Keratinocyte (primary cell): Measurements from ENCODE around the gene DAB1. TPM values are rescaled to one million over a fixed set of nuclear protein-coding genes. Genes with fewer than 3 reads are reported as not detected.

Experiments used
- DNase-seq: peaks from one replicate; pipeline ENCODE4 v3.0.0-alpha.2; 2011; ENCODE audit warnings: low read depth, missing footprints, low spot score
- FAIRE-seq: peaks from 2 replicates; lab custom pipeline; 2011; peaks lifted over from hg19 to GRCh38; lab: Jason Lieb, UNC
- H2AFZ ChIP-seq: 2 replicates; pipeline ENCODE4 v1.6.0; 2012; ENCODE audit warnings: low read length, control low read depth, inconsistent platforms; ENCODE audit not compliant: control insufficient read depth
- H3K27ac ChIP-seq: 2 replicates; pipeline ENCODE4 v1.5.1; 2011; ENCODE audit warnings: low read length; ENCODE audit not compliant: control insufficient read depth, insufficient read depth
- H3K27me3 ChIP-seq: 3 replicates; pipeline ENCODE4 v1.6.0; 2011; ENCODE audit warnings: low read length; ENCODE audit not compliant: control insufficient read depth, insufficient read depth; ENCODE audit errors: extremely low read depth
- H3K36me3 ChIP-seq, 2 experiments: 2 replicates in 1 of 2; 3 replicates in 1 of 2; pipeline ENCODE4 v1.5.1; 2011; ENCODE audit warnings: low read length in 2 of 2, mild to moderate bottlenecking in 1 of 2; ENCODE audit not compliant: control insufficient read depth in 2 of 2, insufficient read depth in 2 of 2; ENCODE audit errors: extremely low read depth in 1 of 2
- H3K4me1 ChIP-seq: 3 replicates; pipeline ENCODE4 v1.5.1; 2011; ENCODE audit warnings: low read length; ENCODE audit not compliant: control insufficient read depth, insufficient read depth; ENCODE audit errors: extremely low read depth
- H3K4me2 ChIP-seq: 3 replicates; pipeline ENCODE4 v1.6.0; 2011; ENCODE audit warnings: low read depth, low read length; ENCODE audit not compliant: control insufficient read depth, insufficient read depth; ENCODE audit errors: extremely low read depth
- H3K4me3 ChIP-seq, 3 experiments: fragments of 200-600 bp in 1 of 3; sonication (generic) in 1 of 3; 2 replicates in 2 of 3; 3 replicates in 1 of 3; pipeline ENCODE4 v1.5.1; 2011 to 2016; ENCODE audit warnings: low read length in 3 of 3, mild to moderate bottlenecking in 3 of 3, control low read depth in 2 of 3, inconsistent platforms in 1 of 3, low read depth in 1 of 3, mixed read lengths in 1 of 3, mixed run types in 1 of 3, moderate library complexity in 1 of 3; ENCODE audit not compliant: control insufficient read depth in 2 of 3, insufficient read depth in 2 of 3; ENCODE audit errors: extremely low read depth in 1 of 3
- H3K79me2 ChIP-seq: 2 replicates; pipeline ENCODE4 v1.6.0; 2012; ENCODE audit warnings: low read length; ENCODE audit not compliant: control insufficient read depth, insufficient read depth
- H3K9ac ChIP-seq: 3 replicates; pipeline ENCODE4 v1.6.0; 2011; ENCODE audit warnings: low read length; ENCODE audit not compliant: control insufficient read depth, insufficient read depth; ENCODE audit errors: extremely low read depth
- H3K9me1 ChIP-seq: 3 replicates; pipeline ENCODE4 v1.6.0; 2011; ENCODE audit warnings: low read length; ENCODE audit not compliant: control insufficient read depth, insufficient read depth; ENCODE audit errors: extremely low read depth
- H3K9me3 ChIP-seq: 2 replicates; pipeline ENCODE4 v1.5.1; 2012; ENCODE audit warnings: low read depth, low read length; ENCODE audit not compliant: control insufficient read depth
- H4K20me1 ChIP-seq: 3 replicates; pipeline ENCODE4 v1.6.0; 2011; ENCODE audit warnings: low read length; ENCODE audit not compliant: control insufficient read depth, insufficient read depth; ENCODE audit errors: extremely low read depth
- EZH2 ChIP-seq: IDR thresholded peaks from one replicate; pipeline ENCODE4 v1.6.1; 2012; ENCODE audit warnings: inconsistent platforms, mild to moderate bottlenecking, low read length, moderate library complexity
- dilution Hi-C: fragments of 300-500 bp; cut with MboI; formaldehyde crosslinking; loops from one replicate; pipeline ENCODE4 v1.7.0; 2020; ENCODE audit warnings: low sequenced_read_pairs; ENCODE audit not compliant: extremely low pct_ligation_motif_present
- polyA plus RNA-seq, 5 experiments: library from polyadenylated mRNA; depleted of rRNA in 3 of 5; stranded (reverse) in 3 of 5; stranded (forward) in 1 of 5; unstranded in 1 of 5; fragments of >200 nt; gene quantifications; 1 replicate in 1 of 5; 2 replicates in 3 of 5; 3 replicates in 1 of 5; pipeline versions ENCODE4 v1.2.1 to v1.2.3, GENCODE V29; 2011 to 2012; ENCODE audit warnings: missing spikeins in 2 of 5, low read depth in 1 of 5, low replicate concordance in 1 of 5
- TF ChIP-seq, protein P1 (sequence below), 3 experiments: IDR thresholded peaks in 1 of 3; conservative IDR thresholded peaks in 1 of 3; optimal IDR thresholded peaks in 1 of 3; 2 replicates in 2 of 3; 3 replicates in 1 of 3; pipeline versions ENCODE3 to v1.5.1; 2011; ENCODE audit warnings: low read length in 3 of 3, mild to moderate bottlenecking in 3 of 3, moderate library complexity in 2 of 3, control low read depth in 1 of 3, inconsistent platforms in 1 of 3; ENCODE audit not compliant: insufficient read depth in 2 of 3; ENCODE audit errors: extremely low read depth in 1 of 3

Gene DAB1
- polyA plus RNA-seq, 1 donor (not counting 4 experiments of a cell fraction or from before 2014, with no cell fraction given): 0.01 TPM

DNA sequence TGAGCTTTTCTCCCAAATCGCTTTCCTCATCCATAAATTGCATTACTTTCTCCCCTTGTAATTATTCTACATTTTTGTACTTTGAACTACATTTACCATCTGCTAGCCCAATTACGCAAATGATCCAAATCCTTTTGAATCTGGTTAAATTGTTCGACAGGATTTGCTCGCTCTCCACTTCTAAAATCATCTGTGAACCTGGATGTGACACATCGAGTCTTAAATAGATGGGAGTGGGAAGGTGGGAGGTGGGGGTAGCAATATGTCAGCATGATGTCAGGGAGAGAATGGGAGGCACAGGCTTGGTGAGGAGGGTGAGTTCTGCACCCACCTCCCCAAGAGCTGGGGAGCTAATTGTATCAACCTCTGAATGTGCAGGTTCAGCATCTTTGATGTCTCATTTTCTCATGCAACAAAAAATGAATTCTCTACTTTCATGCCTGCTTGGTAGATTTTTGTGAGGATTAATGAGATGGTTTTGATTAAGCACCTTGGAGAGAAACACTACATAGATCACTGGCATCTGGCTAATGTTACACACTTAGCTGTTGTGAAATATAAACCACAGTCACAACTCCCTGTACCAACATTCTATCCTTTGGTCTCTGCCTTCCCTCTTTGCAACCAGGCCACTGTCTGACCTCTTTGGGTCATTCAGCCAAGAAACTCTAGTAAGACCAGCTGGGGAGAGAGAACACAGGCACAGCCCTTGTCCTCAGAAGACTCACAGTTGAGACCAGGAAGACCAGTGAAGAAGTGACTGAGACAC lies 165.1 kb downstream of the DAB1 start:
- Histone ChIP-seq H3K79me2 (no peaks in the 10 kb centered on the region), H3K9me3 (no peaks in the 10 kb centered on the region), H3K4me3 (no peak overlapping the region), H3K27me3 (no peaks in the 10 kb centered on the region), H3K36me3 (no peaks in the 10 kb centered on the region), H3K9me1 (no peaks in the 10 kb centered on the region), H2AFZ (no peak overlapping the region), H3K4me2 (no peak overlapping the region), H4K20me1 (no peaks in the 10 kb centered on the region), H3K4me1 (no peaks in the 10 kb centered on the region), H3K27ac (no peak overlapping the region), H3K9ac (no peak overlapping the region)
- FAIRE-seq (no peak), DNase-seq (no peak)
- dilution Hi-C loops: no loop called here
- TF ChIP-seq, protein P1, sequence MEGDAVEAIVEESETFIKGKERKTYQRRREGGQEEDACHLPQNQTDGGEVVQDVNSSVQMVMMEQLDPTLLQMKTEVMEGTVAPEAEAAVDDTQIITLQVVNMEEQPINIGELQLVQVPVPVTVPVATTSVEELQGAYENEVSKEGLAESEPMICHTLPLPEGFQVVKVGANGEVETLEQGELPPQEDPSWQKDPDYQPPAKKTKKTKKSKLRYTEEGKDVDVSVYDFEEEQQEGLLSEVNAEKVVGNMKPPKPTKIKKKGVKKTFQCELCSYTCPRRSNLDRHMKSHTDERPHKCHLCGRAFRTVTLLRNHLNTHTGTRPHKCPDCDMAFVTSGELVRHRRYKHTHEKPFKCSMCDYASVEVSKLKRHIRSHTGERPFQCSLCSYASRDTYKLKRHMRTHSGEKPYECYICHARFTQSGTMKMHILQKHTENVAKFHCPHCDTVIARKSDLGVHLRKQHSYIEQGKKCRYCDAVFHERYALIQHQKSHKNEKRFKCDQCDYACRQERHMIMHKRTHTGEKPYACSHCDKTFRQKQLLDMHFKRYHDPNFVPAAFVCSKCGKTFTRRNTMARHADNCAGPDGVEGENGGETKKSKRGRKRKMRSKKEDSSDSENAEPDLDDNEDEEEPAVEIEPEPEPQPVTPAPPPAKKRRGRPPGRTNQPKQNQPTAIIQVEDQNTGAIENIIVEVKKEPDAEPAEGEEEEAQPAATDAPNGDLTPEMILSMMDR (optimal IDR thresholded peaks at IDR 0.05 in 1 of 3, IDR thresholded peaks at IDR 0.05 in 1 of 3, conservative IDR thresholded peaks at IDR 0.05 in 1 of 3; ENCODE audit: extremely low read depth in 1 of 3, insufficient read depth in 2 of 3, low read length in 3 of 3): no peak

DNA sequence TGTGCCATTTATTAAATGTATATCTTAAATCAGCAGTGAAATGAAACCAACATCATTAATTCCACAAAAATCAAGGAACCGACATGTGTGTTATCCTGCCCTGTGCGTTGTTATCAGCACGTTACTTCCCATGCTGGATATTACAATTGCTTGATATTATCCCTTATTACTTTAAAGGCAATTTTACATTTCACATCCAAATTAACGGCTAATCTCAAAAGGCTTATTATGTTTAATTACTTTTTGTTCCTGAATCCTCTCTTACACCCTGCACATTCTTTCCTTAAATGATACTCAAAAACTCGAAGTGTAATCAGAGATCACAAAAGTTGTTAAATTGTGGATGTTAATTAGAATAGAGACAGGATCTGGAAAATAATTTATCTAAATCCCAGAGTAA lies 167.9 kb downstream of the DAB1 start:
- DNase-seq (no peak), FAIRE-seq (no peak)
- Histone ChIP-seq H2AFZ (no peak overlapping the region), H3K79me2 (no peaks in the 10 kb centered on the region), H3K27ac (no peak overlapping the region), H3K9me1 (no peaks in the 10 kb centered on the region), H3K27me3 (no peaks in the 10 kb centered on the region), H3K4me3 (no peak overlapping the region), H4K20me1 (no peaks in the 10 kb centered on the region), H3K4me1 (no peaks in the 10 kb centered on the region), H3K36me3 (no peaks in the 10 kb centered on the region), H3K4me2 (no peak overlapping the region), H3K9ac (no peak overlapping the region), H3K9me3 (no peaks in the 10 kb centered on the region)
- no peak for TF ChIP-seq EZH2
- TF ChIP-seq, protein P1 (optimal IDR thresholded peaks at IDR 0.05 in 1 of 3, IDR thresholded peaks at IDR 0.05 in 1 of 3, conservative IDR thresholded peaks at IDR 0.05 in 1 of 3; ENCODE audit: extremely low read depth in 1 of 3, insufficient read depth in 2 of 3, low read length in 3 of 3): no peak
- dilution Hi-C loops: no loop called here
